G401.6 (cell line): ENCODE results near the gene CPNE7.
"Not testable (repeated sequence)": the region's sequence is repeated elsewhere in the genome, so short reads cannot be mapped to it uniquely, and the experiment has no call there.

Source experiments
- FAIRE-seq: peaks from 2 replicates; lab custom pipeline; 2012; peaks lifted over from hg19 to GRCh38; lab: Jason Lieb, UNC

Gene CPNE7

DNA sequence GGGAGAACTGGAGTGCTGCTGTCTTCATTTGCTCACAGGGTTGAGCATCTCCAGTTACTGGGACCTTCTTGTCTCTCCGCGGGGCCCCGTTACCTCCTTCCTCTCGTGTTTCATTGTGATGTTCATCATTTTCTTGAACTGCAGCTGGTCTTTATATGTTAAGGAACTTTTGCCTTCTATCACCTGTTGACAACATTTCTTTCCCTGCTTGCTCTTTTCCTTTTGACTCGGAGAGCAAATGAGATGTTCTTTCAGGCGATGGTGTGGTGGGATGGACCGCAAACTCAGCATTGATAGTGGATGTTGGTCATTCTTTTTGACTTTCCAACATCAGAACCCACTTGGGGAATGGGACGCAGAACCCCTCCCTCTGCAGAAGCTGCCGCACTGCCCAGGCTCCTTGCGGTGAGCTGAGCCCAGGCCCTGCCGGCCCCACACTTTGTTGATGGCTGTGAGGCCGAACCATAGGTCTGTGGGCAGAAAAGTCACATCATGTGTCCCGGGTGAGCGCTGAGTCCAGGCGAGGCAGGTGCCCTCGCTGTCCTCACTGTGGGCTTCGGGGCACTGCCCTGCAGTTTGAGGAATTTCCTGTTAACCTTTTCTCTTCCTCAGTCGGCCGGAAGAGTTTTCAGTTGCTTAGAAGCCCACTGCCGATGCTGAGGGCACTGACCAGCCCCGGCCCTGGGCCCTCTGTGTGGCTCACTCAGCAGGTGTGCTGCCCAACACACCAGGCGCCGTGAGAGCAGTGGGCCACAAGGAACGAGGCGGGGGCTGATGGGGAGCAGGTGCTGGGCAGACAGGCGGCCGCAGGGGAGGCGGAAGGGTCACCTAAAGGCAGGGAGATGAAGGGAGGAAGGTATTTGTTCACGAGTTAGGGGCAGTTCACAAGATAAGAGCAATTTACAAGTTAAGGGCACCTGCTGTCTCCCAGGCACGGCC lies 7.6 kb upstream of the CPNE7 start:
- no peak for FAIRE-seq

DNA sequence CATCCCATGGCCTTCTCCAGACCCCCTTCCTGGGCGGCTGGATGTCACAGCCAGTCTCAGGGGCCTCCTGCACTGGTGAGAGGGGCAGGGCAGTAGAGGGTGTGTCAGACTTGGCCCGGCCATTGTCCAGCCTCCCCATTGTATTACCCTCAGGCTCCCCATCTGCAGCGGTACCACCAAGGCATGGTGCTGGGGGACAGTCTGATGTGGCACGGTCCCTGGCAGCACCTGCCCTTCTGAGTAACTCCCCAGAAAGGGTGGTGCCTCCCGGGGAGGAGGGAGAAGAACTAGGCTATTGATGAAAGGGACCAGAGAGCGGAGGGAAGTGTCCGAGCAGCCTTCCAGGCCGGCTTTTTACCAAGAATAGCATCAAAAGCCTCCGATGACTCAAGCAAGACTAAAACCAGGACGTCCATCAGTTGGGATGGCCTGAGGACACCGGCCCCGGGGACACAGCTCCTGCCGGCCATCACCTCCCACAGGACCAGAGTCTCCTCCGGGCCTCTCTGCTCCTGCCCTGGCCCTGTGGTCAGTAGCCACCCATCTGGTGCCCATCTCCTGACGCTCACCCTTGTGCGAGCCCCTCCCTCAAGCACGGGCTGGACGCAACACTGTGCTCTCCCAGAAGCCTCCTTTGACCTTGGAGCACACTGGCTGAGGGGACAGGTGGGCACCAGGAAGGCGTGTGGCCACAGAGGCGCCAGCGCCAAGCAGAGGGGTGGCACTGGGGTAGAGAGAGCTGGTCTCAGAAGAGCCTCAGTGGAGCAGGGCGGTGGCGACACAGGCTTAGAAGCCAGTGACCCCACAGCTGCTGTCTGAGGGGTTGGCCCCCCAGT lies 5.8 kb upstream of the CPNE7 start:
- FAIRE-seq, result no peak

DNA sequence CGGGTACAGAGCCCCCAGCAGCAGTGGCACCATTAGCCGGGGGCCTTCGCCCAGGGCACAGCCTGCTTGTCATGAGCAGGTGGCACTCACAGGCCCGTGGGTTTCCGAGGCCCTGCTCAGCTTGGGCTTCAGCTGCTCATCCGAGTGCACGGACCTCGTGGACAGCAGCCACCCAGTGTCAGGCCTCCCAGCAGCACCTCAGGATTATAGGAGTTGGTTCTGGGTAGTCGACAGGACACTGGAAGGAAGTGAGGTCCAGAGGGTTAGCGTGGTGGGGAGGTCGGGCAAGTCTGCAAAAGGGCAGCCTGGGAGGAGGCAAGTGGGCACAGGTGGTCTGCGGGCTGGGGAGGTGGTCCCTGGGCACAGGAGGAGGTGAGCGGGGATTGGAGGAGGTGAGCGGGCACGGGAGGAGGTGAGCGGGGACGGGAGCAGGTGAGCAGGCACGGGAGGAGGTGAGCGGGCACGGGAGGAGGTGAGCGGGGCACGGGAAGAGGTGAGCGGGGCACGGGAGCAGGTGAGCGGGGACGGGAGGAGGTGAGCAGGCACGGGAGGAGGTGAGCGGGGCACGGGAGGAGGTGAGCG lies 5.1 kb upstream of the CPNE7 start:
- no peak for FAIRE-seq

DNA sequence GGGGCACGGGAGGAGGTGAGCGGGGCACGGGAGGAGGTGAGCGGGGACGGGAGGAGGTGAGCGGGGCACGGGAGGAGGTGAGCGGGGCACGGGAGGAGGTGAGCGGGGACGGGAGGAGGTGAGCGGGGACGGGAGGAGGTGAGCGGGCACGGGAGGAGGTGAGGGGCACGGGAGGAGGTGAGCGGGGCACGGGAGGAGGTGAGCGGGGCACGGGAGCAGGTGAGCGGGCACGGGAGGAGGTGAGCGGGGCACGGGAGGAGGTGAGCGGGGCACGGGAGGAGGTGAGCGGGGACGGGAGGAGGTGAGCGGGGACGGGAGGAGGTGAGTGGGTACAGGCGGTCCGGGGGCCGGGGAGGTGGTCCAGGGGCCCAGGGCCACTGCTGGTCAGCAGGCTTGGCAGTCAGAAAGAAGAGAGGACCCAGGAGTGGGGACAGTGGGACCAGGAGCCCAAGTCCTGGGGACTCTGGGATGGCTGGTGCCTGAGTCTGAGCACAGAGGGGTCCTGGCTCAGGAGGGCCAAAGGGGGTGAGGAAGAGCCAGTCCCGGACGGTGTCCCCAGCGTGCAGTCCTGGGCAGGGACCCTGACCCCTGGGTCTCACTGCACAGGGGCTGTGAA lies 4.5 kb upstream of the CPNE7 start:
- FAIRE-seq, result not testable (repeated sequence)

DNA sequence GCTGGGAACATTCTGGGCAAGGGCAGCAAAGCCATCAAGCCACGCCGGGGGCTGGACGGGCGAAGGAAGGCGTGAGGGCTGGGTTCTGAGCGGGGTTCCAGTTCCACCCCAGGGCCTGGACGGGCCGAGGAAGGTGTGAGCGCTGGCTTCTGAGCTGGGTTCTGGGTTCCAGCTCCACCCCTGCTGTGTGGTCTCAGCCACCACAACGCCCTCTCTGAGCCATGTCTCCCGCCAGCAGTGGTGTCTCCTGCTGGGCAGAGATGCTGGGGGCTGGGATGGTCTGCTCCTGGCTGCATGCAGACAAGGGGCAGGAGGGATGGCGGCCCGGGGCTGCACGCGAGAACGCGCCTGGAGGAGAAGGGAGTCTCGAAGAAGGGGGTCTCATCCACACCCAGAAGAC lies 3.9 kb upstream of the CPNE7 start:
- no peak for FAIRE-seq

DNA sequence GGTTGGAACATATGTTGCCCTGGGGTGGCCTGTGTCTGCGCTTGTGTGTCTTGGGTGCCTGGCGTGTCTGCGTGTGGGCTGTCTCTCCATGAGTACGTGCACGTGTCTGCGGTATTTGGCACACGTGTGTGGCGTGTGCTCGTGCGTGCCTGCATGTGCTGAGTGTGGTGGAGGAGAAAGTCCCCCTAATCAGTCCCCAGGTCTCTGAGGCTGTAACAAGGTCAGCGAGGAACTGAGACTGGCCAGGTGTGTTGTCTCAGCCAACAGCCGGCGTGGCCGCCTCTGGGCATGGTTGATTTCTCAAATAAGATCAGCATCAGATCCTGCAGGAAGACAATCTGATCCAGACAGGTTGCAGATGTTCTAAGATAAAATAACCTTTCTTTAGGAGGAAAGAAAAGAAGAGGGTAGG lies 3.5 kb upstream of the CPNE7 start:
- FAIRE-seq, result no peak

DNA sequence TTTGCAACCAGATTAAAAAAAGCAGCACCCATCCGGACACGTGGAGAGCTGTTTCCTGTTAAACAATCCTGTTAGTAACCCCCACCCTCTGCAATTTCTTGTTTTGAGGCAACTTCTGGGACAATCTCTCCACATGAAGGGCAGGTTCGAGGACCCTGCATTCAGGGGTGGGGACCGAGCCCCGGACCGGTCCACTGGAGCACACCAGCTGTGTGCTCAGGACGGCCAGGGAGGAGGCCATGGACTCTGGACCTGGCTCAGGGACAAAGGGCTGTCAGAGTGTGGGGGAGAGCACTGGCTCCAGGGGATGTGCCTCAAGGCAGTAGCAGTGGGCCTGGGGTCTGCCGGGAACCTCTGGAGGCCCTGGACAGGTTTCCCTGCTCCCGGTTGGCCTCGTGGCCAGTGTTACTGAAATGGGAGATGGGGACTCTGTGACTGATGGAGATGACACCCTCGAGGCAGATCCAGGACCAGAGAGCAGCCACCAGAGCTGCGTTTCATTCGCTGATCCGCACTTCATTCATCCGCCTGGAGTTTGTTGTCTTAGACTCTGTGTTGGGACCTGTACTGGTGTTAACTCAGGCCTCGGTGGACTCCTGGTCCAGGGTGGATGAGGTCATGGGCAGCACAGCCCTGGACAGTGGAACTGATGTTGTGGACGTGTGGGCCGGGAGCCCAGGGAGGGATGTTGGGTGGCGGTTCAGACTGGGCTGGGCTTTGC lies 2.9 kb upstream of the CPNE7 start:
- no peak for FAIRE-seq

DNA sequence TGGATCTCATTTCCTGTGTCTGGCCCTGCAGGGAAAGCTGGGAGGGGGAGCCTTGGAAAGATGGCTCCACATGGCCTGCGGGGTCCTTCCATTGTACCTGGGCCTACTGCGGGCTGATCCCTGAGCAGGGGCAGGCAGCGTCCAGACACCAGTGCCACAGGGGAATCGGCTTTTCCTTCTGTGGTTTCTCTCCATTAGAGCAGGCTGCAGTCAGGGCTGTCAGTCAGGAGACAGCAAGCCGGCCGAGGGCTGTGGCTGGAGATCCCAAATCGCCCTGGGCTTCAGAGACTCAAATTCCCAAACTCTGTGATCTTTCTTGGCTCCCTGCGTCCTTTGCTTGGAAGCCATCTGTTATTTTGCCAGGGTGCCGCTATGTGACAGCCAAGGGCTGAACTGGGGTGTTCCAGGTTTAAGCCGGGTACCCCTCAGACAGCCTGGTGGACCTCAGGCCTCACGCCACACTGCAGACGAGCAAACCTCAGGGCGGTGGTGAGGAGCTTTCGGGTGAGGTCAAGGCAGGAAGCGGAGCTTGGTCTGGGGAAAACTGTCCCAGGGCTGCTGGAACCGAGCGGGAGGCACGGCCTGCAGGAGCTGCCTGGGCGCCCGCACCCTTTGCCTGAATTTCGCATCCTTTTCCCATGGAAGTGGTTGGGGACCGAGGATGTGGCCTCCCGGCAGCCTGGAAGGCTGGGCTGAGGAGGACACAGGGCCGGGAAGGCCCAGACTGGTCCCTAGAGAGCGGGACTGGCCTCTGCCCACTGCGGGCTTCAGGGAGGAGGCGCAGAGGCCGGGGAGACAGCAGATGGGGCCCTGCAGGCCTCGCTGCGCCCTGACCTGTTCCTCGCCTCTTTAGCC lies 1.5 kb upstream of the CPNE7 start:
- FAIRE-seq, result no peak

DNA sequence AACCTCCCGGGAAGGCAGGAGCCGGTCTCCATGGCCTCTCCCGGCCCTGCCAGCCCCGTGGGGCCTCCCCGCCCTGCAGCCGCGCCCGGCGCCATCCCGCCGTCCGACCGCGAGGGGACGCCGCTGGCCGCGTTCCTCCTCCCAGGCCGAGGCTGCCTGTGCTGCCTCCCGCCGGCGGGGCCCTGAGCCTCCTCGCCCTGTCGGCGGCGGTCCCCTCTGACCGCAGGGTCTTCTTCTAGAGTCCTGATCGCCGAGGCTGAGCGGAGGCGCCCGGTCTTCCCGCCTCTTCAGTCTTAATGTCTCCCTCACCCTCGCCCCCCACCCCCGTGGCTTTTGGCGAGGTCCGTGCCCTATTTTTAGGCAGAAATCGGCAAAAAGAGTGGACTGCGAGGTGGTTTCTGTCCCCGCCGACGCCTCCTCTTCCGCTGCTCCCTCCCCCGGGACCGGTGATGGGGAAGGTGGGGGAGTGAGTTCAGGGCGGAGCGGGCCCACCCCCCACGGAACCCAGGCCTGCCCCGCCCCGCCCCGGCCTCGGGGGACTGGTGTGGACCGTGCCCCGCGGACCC lies 794 bp upstream of the CPNE7 start:
- no peak for FAIRE-seq

DNA sequence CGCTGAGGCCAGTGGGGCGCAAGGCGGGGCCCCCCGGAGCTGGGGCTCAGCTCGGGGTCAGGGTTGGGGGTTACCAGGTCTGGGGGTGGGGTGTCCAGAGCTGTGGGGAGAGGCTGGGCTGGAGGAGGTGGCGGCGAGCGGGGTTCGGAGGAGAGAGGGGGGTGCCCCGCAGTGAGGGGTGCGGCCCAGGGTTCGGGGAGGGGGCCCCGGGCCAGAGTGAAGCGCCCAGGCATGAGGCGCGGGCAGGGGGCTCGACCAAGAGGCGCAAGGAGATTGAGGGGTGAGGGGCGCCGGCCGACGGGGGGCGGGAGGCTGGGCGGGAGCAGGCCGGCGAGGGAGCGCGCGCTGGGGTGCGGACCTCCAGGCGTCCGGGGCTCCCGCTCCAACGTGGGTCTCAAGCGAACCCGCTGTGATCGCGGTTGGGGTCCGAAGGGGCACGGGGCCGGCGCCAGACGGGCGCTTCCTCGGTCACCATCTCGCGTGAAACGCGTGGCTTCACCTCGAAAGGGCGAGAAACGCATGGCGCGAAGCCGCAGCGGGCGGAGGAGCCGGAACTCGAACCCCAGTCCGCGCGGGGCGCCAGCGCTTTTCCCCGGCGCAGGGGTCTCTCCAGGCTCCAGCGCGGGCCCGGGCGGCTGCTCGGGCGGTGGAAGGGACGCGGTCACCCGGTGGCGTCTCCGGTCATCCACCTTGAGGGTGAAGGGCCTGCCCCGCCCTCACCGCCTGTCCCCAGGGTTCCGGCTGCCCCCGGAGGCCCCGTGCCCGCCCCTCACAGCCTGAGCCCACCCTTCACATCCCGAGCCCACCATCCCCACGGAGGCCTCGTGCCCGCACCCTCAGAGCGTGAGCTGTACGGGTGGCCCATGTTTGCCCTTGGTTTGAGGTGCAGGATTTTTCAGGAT lies 846 bp downstream of the CPNE7 start:
- no peak for FAIRE-seq

DNA sequence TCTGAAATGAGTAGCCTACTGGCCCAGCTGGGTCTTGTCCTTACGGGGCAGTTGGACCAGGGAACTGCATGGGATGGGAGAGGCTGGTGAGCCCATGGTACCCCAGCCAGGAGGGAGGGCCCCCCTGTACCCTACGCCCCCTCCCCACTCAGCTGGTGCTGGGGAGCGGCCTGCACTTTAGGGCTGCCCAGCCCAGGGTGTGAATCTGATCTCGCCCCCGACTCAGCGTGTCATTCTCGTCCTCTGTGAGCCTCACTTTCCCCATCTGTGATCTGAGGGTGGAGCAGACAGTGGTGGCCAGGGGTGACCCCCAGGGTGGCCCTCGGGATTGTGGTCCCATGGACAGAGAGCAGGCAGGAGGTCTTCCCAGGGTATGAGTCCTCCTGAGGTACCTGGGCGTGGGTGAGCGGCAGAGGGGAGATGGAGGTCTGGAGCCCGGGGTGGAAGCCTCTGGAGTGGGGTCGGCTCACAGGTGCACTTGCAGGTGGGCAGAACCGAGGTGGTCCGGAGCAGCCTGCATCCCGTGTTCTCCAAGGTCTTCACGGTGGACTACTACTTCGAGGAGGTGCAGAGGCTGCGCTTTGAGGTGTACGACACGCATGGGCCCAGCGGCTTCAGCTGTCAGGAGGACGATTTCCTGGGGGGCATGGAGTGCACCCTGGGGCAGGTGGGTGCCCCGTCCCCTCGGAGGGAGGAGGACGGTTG lies 1.6 kb downstream of the CPNE7 start:
- FAIRE-seq, result no peak

DNA sequence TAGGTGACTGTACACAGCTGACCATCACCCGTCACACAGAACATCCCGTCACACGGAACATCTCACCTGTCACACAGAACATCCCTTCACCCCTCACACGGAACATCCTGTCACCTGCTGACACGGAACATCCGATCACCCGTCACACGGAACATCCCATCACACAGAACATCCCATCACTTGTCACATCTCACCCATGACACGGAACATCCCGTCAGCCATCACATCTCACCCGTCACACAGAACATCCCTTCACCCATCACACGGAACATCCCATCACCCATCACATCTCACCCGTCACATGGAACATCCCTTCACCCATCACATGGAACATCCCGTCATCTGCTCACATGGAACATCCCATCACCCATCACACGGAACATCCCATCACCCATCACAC lies 3.8 kb downstream of the CPNE7 start:
- no peak for FAIRE-seq

DNA sequence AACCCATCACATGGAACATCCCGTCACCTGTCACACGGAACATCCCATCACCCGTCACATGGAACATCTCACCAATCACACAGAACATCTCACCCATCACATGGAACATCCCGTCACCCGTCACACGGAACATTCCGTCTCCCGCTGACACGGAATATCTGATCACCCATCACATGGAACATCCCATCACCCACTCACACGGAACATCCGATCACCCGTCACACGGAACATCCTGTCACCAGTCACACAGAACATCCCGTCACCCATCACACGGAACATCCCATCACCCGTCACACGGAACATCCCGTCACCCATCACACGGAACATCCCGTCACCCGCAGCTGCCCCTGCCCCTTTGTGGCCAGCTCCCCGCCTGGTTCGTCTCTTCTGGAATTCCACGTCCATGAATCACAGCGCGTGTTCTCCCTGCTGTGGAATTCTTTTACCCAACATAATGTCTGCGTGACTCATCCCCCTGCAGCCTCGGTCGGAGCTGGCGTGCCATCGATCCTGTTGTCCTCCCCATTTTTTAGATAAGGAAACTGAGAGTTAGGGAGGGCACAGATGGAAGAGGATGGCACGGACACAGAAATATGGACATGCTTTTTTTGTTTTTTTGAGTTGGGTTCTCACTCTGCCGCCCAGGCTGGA lies 5.6 kb downstream of the CPNE7 start:
- no peak for FAIRE-seq

DNA sequence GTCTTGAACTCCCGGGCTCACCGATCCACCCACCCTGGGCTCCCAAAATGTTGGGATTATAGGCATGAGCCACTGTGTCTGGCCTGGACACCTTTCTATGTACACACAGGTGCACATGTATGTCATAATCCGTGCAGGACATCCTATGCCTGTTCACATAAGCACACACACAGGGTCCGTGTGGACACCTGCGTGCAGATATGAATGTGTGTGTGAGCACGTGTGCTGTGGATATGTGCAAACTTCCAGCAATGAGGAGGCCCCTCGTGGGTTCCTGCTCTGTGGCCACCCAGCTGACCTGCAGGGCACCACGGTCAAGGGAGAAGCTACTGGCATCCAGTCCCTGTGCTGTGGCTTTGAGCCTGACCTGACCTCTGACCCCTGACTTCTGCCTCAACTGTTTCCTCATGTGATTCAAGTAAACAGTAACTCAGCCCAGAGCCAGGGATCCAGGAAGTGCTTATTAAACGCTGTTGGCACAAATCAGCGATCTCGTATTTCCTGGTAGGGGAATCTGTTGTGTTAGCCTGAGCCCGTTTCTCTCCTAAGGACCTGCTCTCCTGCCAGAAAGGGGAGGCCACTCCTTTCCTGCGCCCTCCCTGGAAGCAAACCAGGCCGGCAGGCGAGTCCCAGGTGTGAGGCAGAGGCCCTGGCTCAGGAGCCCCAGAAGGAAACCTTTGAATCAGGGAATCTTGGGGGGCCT lies 6.5 kb downstream of the CPNE7 start:
- FAIRE-seq, result no peak

DNA sequence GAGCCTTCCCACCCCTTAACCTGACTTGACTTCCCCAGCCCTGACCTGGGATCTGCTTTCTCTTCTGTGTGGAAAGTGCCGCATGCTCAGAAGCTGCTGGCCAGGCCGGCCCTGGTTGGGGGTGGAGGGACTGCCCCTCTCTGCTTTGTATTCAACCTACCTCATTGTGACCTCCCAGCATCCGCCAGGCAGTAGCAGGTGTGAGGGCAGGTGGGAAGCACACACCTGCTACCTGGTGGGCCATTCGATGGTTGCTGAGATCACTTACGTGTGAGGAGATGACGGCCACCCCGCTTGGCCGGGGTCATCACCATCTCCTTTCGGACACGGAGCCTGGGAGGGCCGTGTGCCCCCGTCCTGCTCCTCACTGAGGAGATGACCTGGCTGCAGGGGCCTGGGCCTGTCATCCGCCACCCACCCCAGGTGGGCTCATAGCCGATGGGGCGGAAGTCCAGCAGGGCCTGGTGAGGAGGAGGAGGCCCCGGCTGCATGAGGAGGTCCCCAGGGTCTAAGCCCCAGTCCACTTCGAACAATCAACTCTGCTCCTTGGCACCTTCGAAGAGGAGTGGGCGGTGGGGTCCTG lies 7.1 kb downstream of the CPNE7 start:
- FAIRE-seq, result no peak

DNA sequence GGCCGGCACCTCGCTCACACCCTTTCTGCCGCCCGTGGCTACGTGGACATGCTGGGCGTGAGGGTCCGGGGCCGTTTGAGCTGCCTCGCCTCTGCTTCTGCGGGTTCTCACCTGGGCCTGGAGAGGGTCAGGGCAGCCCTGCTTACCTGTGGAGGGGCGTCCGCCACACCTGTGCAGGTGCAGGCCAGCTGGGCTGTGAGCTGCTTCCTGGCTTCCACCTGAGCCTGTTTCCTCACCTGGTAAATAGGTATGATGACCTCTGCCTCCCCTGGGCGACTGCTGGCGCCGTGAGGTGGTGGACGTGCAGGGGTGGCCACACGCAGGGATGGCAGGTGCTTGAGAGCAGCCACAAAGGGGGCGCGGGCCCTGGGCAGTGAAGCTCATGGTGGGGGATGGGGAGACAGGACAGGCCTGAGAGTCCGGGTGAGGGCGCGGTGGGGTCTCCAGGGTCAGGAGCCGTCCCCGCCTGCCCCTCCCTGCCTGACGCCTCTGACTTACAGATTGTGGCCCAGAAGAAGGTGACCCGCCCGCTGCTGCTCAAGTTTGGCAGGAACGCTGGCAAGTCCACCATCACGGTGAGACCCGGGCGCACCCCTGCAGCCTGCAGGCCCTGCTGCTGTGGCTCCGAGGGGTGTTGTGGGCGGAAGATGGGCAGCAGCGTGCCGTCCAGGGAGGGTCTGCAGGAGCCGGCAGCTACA lies 7.8 kb downstream of the CPNE7 start:
- FAIRE-seq, result no peak
